ENCODE data around the gene CWC27.

DNA sequence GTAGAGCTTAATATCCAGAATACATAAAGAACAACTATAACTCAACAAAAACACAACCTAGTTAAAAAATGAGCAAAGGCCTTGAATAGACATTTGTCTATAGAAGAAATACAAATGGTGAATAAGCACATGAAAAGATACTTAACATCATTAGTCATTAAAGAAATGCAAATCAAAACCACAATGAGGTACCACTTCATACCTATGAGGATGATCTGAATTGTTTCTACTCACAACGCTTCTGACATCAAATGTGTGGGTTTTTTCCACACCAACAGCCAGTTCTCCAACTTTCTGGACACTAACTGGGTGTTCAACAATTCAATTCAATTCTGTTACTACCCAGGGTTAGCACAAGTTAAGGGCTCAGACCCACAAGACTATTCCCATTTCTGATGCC lies 22.3 kb upstream of the CWC27 start:
- TF ChIP-seq, protein P1, sequence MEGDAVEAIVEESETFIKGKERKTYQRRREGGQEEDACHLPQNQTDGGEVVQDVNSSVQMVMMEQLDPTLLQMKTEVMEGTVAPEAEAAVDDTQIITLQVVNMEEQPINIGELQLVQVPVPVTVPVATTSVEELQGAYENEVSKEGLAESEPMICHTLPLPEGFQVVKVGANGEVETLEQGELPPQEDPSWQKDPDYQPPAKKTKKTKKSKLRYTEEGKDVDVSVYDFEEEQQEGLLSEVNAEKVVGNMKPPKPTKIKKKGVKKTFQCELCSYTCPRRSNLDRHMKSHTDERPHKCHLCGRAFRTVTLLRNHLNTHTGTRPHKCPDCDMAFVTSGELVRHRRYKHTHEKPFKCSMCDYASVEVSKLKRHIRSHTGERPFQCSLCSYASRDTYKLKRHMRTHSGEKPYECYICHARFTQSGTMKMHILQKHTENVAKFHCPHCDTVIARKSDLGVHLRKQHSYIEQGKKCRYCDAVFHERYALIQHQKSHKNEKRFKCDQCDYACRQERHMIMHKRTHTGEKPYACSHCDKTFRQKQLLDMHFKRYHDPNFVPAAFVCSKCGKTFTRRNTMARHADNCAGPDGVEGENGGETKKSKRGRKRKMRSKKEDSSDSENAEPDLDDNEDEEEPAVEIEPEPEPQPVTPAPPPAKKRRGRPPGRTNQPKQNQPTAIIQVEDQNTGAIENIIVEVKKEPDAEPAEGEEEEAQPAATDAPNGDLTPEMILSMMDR (IDR thresholded peaks at IDR 0.05) = no peak
- TF ChIP-seq POLR2A (IDR thresholded peaks at IDR 0.05) = no peak

Measured in gastroesophageal sphincter (tissue), 3 donors.